B cell (primary cell): ENCODE results near the gene PGAP6.

Experiments
- CTCF ChIP-seq: fragments of 200-600 bp; IDR thresholded peaks from one replicate; pipeline ENCODE4 v1.8.0; 2022; ENCODE audit warnings: antibody characterized with exemption, mild to moderate bottlenecking
- EZH2 ChIP-seq: IDR thresholded peaks from 2 replicates; pipeline ENCODE4 v1.6.1; 2012; ENCODE audit warnings: borderline replicate concordance, low read depth, mild to moderate bottlenecking, moderate library complexity, low read length; ENCODE audit not compliant: insufficient read depth, poor library complexity, severe bottlenecking

GRCh38 chr16:425082-425718, 43.4 kb upstream of the PGAP6 start, which contains the start of gene RAB11FIP3:
- TF ChIP-seq EZH2: no peak
- TF ChIP-seq CTCF: peak; percentile 49
